Breast epithelium (tissue), 4 donors: ENCODE measurements around the gene FAU. TPM values are rescaled to one million over a fixed set of nuclear protein-coding genes. Genes with fewer than 3 reads are reported as not detected.
"Not testable (repeated sequence)": the region's sequence is repeated elsewhere in the genome, so short reads cannot be mapped to it uniquely, and the experiment has no call there.

ENCODE experiments used
- DNase-seq, 2 donors: peaks; one replicate each; pipeline ENCODE4 v3.0.0-alpha.2; 2019; ENCODE audit warnings: low spot score in 2 of 2
- H3K27ac ChIP-seq, 2 donors: fragments of 200-600 bp; sonication (generic) in 1 of 2; one replicate each; pipeline ENCODE4 v1.5.1; 2016 to 2019; ENCODE audit warnings: mild to moderate bottlenecking in 1 of 2
- H3K27me3 ChIP-seq, 2 donors: fragments of 200-600 bp; sonication (generic) in 1 of 2; one replicate each; pipeline versions ENCODE4 v1.5.1 to v1.6.0; 2017 to 2019; ENCODE audit warnings: control low read depth in 1 of 2, mild to moderate bottlenecking in 1 of 2
- H3K36me3 ChIP-seq: fragments of 200-600 bp; one replicate; pipeline ENCODE4 v1.5.1; 2019
- H3K4me1 ChIP-seq, 2 donors: fragments of 200-600 bp; sonication (generic); one replicate each; pipeline ENCODE4 v1.5.1; 2016 to 2019; ENCODE audit warnings: control low read depth in 1 of 2
- H3K4me3 ChIP-seq, 3 donors: fragments of 200-600 bp; sonication (generic); 1 replicate in 2 of 3; 2 replicates in 1 of 3; pipeline ENCODE4 v1.5.1; 2016 to 2019; ENCODE audit warnings: mild to moderate bottlenecking in 3 of 3, moderate library complexity in 2 of 3
- H3K9me3 ChIP-seq, 2 donors: fragments of 200-600 bp; sonication (generic) in 1 of 2; one replicate each; pipeline ENCODE4 v1.5.1; 2016 to 2019; ENCODE audit warnings: control low read depth in 1 of 2
- POLR2A ChIP-seq: fragments of 450-650 bp; IDR thresholded peaks from one replicate; pipeline ENCODE4 v1.6.1; 2016; ENCODE audit warnings: antibody characterized with exemption, mild to moderate bottlenecking, moderate library complexity
- POLR2AphosphoS5 ChIP-seq, 3 donors: sonication (generic); formaldehyde crosslinking; IDR thresholded peaks; one replicate each; pipeline ENCODE4 v1.6.1; 2017; ENCODE audit warnings: antibody characterized with exemption in 3 of 3
- intact Hi-C: fragments of 100-400 bp; cut with DNase I; formaldehyde crosslinking; loops from one replicate; pipeline ENCODE4 v1.15.1; 2023; ENCODE audit warnings: low total_unique reads
- total RNA-seq, 3 donors: library from RNA; depleted of rRNA; stranded (reverse); fragments of >200 nt; gene quantifications; one replicate each; pipeline ENCODE4 v1.1.0, GENCODE V29; 2016
- TF ChIP-seq, protein P1 (sequence below), 3 donors: fragments of 450-650 bp; IDR thresholded peaks; one replicate each; pipeline ENCODE4 v1.5.1; 2016 to 2017; ENCODE audit warnings: antibody characterized with exemption in 3 of 3, mild to moderate bottlenecking in 3 of 3, moderate library complexity in 3 of 3

The FAU gene
- total RNA-seq, 3 donors from 2014 or later, result 786 to 1,230 (median 855) TPM

GRCh38 chr11:65156926-65157325 lies 35.0 kb upstream of the FAU start:
- no peaks in the 10 kb centered on the region for H3K9me3 ChIP-seq
- H3K27me3 ChIP-seq, result no peaks in the 10 kb centered on the region
- TF ChIP-seq POLR2AphosphoS5 (IDR thresholded peaks at IDR 0.05), result no peak
- TF ChIP-seq POLR2A, result no peak
- TF ChIP-seq, protein P1, sequence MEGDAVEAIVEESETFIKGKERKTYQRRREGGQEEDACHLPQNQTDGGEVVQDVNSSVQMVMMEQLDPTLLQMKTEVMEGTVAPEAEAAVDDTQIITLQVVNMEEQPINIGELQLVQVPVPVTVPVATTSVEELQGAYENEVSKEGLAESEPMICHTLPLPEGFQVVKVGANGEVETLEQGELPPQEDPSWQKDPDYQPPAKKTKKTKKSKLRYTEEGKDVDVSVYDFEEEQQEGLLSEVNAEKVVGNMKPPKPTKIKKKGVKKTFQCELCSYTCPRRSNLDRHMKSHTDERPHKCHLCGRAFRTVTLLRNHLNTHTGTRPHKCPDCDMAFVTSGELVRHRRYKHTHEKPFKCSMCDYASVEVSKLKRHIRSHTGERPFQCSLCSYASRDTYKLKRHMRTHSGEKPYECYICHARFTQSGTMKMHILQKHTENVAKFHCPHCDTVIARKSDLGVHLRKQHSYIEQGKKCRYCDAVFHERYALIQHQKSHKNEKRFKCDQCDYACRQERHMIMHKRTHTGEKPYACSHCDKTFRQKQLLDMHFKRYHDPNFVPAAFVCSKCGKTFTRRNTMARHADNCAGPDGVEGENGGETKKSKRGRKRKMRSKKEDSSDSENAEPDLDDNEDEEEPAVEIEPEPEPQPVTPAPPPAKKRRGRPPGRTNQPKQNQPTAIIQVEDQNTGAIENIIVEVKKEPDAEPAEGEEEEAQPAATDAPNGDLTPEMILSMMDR (IDR thresholded peaks at IDR 0.05), result no peak
- no peaks in the 10 kb centered on the region for H3K4me1 ChIP-seq
- intact Hi-C loops, result no loop called here
- H3K4me3 ChIP-seq, result no peak overlapping the region
- H3K36me3 ChIP-seq, result no peaks in the 10 kb centered on the region
- H3K27ac ChIP-seq, result no peak overlapping the region
- DNase-seq, result no peak

DNA sequence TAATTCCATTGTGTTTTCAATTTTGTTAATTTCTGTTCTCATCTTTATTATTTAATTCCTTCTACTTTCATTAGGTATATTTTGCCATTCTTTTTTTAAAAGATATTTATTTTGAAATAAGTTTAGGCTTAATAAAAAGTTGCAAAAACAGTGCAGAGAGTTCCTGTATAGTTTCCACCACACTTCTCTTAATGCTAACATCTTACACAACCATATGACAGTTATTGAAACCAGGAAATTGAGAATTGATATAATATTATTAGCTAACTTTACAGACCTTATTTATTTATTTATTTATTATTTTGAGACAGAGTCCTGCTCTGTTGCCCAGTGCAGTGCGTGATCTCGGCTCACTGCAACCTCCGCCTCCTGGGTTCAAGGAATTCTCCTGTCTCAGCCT lies 34.3 kb upstream of the FAU start:
- Histone ChIP-seq H3K27me3 (no peaks in the 10 kb centered on the region), H3K9me3 (no peaks in the 10 kb centered on the region), H3K36me3 (no peaks in the 10 kb centered on the region), H3K27ac (no peak overlapping the region), H3K4me3 (no peak overlapping the region), H3K4me1 (no peaks in the 10 kb centered on the region)
- intact Hi-C loops, result no loop called here
- no peak for TF ChIP-seq POLR2AphosphoS5 (IDR thresholded peaks at IDR 0.05)
- TF ChIP-seq, protein P1 (IDR thresholded peaks at IDR 0.05), result no peak
- TF ChIP-seq POLR2A, result no peak
- DNase-seq, result no peak

GRCh38 chr11:65152122-65152521 lies 30.2 kb upstream of the FAU start:
- intact Hi-C loops, result loop anchor here (5.0 kb wide), 1 partner anchor 695 kb away; no protein-coding TSS in a partner anchor
- no peak for DNase-seq
- H3K27ac ChIP-seq, result peak overlapping the region in 1 of 2 donors; percentile 90
- H3K27me3 ChIP-seq, result no peaks in the 10 kb centered on the region
- H3K4me3 ChIP-seq, result no peak overlapping the region
- H3K36me3 ChIP-seq, result no peaks in the 10 kb centered on the region
- no peaks in the 10 kb centered on the region for H3K4me1 ChIP-seq
- no peaks in the 10 kb centered on the region for H3K9me3 ChIP-seq
- TF ChIP-seq POLR2AphosphoS5 (IDR thresholded peaks at IDR 0.05) (no peak), POLR2A (no peak)

DNA sequence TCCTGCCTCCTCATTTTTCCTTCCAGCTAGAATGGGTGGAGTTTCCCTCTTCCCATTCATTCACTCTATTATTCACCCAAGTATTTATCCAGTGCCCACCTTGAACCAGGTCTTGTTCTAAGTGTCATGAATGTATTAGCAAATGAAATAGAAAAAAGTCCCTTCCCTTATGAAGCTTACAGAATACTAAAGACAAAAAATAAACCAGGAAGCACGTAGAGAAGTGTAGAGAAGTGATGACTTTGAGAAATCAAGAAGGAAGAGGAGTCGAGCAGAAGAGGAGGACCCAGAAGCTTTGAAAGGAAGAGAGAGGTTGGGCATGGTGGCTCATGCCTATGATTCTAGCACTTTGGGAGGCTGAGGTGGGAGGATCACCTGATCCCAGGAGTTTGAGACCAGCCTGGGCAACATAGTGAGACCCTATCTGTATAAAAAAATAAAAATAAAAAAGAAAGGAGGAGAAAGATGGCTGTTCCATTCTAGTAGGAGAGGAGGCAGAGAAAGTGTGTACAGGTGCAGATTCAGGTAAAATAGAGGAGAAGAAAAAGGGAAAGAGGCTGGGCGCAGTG lies 29.5 kb upstream of the FAU start:
- H3K36me3 ChIP-seq, result no peaks in the 10 kb centered on the region
- H3K27me3 ChIP-seq, result no peaks in the 10 kb centered on the region
- peak overlapping the region; percentile 86 to 90 for H3K27ac ChIP-seq
- TF ChIP-seq POLR2AphosphoS5 (IDR thresholded peaks at IDR 0.05) (no peak), POLR2A (no peak)
- TF ChIP-seq, protein P1 (IDR thresholded peaks at IDR 0.05), result no peak
- H3K4me1 ChIP-seq, result no peaks in the 10 kb centered on the region
- intact Hi-C loops, result loop anchor here (5.0 kb wide), 1 partner anchor 696 kb away; no protein-coding TSS in a partner anchor
- no peaks in the 10 kb centered on the region for H3K9me3 ChIP-seq
- no peak for DNase-seq
- no peak overlapping the region for H3K4me3 ChIP-seq

DNA sequence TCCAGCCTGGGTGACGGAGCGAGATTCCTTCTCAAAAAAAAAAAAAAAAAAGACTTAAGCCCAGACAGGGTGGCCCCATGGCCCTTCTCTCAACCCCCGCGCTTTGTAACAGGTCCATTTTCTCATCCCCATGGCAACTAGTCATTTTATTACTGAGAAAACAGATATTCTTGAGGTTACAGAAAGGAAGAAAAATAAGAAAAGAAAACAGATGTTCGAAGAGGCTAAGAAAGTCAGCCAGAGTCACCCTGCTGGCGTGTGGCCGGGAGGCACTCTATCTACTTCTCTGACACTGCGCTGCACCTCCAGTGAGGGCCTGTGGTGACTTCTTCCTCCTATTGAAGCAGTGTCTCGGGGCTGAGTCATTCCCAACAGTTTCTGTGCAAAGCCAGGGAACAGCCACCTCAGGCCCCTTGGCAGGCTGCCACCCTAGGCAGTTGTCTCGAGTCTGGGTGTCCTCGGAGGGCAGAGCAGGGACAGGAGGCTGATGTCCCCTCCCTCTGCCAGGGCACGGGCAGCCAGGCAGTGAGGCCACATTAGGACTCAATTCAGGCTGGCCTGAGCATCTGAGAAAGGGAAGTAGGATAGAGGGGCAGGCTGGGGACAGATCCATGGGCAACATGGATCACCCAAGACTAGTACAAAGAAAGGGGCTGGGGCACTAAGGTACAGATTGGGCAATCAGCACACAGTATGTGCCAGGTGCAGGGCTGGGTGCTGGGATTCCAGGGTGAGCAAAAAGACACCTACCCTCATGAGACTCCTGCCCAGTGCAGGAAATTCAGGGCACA lies 28.8 kb upstream of the FAU start:
- TF ChIP-seq POLR2A (no peak), POLR2AphosphoS5 (IDR thresholded peaks at IDR 0.05) (peak; percentile 58 to 68 (median 59))
- TF ChIP-seq, protein P1 (IDR thresholded peaks at IDR 0.05), result peak in 1 of 3 donors; percentile 55
- Histone ChIP-seq H3K27me3 (no peaks in the 10 kb centered on the region), H3K36me3 (no peaks in the 10 kb centered on the region), H3K9me3 (no peaks in the 10 kb centered on the region), H3K4me3 (no peak overlapping the region), H3K4me1 (no peaks in the 10 kb centered on the region), H3K27ac (peak overlapping the region; percentile 86 to 90)
- DNase-seq, result peak; percentile 97
- intact Hi-C loops, result loop anchor here (5.0 kb wide), 1 partner anchor 697 kb away; no protein-coding TSS in a partner anchor

- H3K9me3 ChIP-seq, H3K36me3 ChIP-seq, H3K27me3 ChIP-seq, H3K4me3 ChIP-seq, H3K4me1 ChIP-seq: not testable (repeated sequence)
- intact Hi-C loops, result loop anchor here (5.0 kb wide), 1 partner anchor 697 kb away; no protein-coding TSS in a partner anchor
- DNase-seq, result peak in 1 of 2 donors; percentile 33
- H3K27ac ChIP-seq, result peak overlapping the region; percentile 86 to 90
Measured at GRCh38 chr11:65150131-65150508, 28.2 kb upstream of the FAU start.
